ENCODE measurements around the gene ABTB1.

GRCh38 chr3:127688416-127689265 is 15.9 kb downstream of the ABTB1 start:
- no peak for TF ChIP-seq CTCF (IDR thresholded peaks at IDR 0.05; ENCODE audit: insufficient read depth, low read depth, low read length)
- TF ChIP-seq EZH2 (IDR thresholded peaks at IDR 0.05; ENCODE audit: insufficient read depth, low read length), result no peak
